ENCODE data around the gene RBM10. TPM values are rescaled to one million over a fixed set of nuclear protein-coding genes. Genes with fewer than 3 reads are reported as not detected.

The RBM10 gene
- total and polyA plus RNA-seq, 5 donors, result 22.6 to 33.8 (median 27.0) TPM

DNA sequence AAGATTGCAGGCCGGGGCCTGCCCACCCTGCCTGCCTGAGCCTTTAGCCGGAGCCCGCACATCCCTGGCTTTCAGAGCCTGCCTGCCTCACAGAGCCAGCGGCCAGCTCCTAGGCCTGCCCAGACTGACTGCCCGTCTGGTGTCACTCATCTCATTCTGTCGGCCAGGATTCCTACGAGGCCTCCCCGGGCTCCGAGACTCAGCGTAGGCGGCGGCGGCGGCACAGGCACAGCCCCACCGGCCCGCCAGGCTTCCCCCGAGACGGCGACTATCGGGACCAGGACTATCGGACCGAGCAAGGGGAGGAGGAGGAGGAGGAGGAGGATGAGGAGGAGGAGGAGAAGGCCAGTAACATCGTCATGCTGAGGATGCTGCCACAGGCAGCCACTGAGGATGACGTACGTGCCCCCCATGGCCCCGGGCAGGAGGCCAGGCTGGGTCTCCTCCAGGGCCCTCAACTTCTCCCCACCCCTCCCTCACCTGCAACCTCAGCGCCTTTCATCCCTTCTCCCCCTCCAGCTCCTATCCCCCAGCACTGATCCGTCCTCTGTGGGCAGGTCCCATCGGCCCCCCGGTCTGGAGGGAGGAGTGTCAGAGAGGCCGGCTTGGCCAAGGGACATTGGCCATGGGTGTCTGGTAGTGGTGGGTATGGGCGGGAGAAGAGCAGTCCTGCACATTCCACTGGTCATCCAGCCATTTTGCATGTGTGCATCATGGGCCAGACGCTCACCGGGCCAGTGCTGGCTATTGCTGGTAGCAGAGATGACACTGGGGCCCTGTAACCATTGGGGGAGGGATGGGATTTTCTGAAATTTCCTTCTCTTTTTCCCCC lies 26.1 kb downstream of the RBM10 start:
- Histone ChIP-seq H3K4me1 (ENCODE audit: control insufficient read depth, insufficient read depth, low read length) (no peaks in the 10 kb centered on the region), H3K4me3 (ENCODE audit: low read length) (no peak overlapping the region), H3K27ac (ENCODE audit: low read length) (no peak overlapping the region), H3K9me3 (ENCODE audit: control insufficient read depth, low read length) (no peaks in the 10 kb centered on the region), H3K27me3 (ENCODE audit: control insufficient read depth, insufficient read depth) (no peaks in the 10 kb centered on the region)
- ATAC-seq (no peak), DNase-seq (no peak)
- intact Hi-C loops (cut with DNase I), result no loop called here
- 85% methylated on average over 33 of the region's 34 CpGs for WGBS

DNA sequence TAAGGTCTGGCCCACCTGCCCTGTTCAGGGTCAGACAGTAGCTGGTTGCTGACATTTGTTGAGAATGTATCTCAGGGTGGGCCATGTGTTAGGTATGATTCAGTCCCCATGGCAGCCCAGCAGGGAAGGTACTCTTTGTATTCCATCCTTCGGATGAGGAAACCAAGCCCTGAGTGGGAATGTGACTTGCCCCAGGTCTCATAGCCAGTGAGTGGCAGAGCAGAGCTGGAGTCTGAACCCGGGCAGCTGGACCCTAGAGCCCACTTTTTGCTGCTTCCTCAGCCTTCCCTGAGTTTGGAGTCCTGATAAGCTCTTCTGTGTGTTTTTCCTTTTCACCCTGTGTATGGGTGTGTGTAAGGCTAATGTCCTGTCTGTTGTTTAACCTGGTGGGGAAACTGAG lies 27.0 kb downstream of the RBM10 start:
- intact Hi-C loops (cut with DNase I), result no loop called here
- whole genome bisulfite sequencing, result 98% methylated on average over 2 of the region's 2 CpGs
- no peak for DNase-seq
- no peak overlapping the region for H3K27ac ChIP-seq (ENCODE audit: low read length)
- no peaks in the 10 kb centered on the region for H3K9me3 ChIP-seq (ENCODE audit: control insufficient read depth, low read length)
- H3K4me3 ChIP-seq (ENCODE audit: low read length), result no peak overlapping the region
- no peak for ATAC-seq
- H3K27me3 ChIP-seq (ENCODE audit: control insufficient read depth, insufficient read depth), result no peaks in the 10 kb centered on the region
- no peaks in the 10 kb centered on the region for H3K4me1 ChIP-seq (ENCODE audit: control insufficient read depth, insufficient read depth, low read length)

DNA sequence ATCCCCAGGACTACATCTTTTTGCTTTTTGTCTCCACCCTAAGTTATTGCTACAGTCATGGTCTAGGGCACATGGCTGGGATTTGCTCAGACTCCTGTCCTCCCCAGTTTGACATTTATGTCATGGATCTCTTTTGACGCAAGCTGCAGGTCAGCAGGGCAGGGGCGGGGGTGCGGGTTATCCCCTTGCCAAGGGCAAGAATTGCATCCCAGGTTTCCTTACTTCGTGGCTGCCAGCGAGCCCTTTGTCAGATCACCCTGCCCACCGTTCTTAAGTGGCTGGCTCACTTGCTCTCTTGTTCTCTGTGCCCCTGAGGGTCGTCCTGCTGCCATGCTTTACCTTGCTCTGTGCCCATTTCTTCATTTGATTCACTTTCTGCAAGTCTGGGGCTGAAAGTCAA lies 27.5 kb downstream of the RBM10 start:
- no peaks in the 10 kb centered on the region for H3K9me3 ChIP-seq (ENCODE audit: control insufficient read depth, low read length)
- DNase-seq (no peak), ATAC-seq (no peak)
- H3K4me1 ChIP-seq (ENCODE audit: control insufficient read depth, insufficient read depth, low read length), result no peaks in the 10 kb centered on the region
- no peak overlapping the region for H3K27ac ChIP-seq (ENCODE audit: low read length)
- intact Hi-C loops (cut with DNase I), result no loop called here
- 91% methylated on average over 7 of the region's 7 CpGs for WGBS
- no peak overlapping the region for H3K4me3 ChIP-seq (ENCODE audit: low read length)
- no peaks in the 10 kb centered on the region for H3K27me3 ChIP-seq (ENCODE audit: control insufficient read depth, insufficient read depth)

DNA sequence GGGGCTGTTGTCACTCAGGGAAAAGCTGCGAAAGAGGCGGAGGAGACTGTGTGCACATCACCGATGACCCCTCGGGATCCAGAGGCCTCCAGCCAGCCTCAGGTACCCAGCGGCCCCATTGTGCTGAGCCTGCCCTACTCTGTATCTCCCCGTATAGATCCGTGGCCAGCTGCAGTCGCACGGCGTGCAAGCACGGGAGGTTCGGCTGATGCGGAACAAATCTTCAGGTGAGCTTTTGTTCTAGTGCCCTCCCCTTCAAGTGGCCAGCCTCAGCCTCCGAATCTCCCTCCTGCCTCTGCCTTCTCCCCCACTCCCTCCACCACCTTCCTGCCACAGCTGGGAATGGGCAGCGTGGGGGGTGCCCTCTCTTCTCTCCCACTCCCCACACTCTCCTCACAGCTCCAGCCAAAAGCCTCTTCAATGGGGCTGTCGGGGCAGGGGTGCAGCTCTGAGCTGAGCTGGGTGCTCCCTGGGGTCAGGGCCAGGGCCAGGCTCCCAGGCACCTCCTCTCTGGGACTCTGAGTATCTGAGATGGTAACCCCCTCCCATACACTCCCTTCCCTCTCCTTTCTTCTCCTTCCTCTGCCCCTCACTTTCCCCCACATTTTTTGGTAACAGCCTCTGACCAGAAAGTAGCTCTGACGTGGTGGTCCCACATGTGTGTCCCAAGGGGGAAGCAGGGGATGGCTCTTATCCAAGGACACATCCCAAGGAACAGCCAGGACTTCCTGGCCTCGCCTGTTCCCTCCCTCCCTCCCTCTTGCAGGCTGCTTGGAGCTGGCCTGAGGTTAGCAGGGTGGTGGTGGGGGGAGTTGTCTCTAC lies 28.2 kb downstream of the RBM10 start:
- intact Hi-C loops (cut with DNase I), result no loop called here
- ATAC-seq, result no peak
- Histone ChIP-seq H3K4me3 (ENCODE audit: low read length) (no peak overlapping the region), H3K4me1 (ENCODE audit: control insufficient read depth, insufficient read depth, low read length) (no peaks in the 10 kb centered on the region), H3K27ac (ENCODE audit: low read length) (no peak overlapping the region), H3K27me3 (ENCODE audit: control insufficient read depth, insufficient read depth) (no peaks in the 10 kb centered on the region), H3K9me3 (ENCODE audit: control insufficient read depth, low read length) (no peaks in the 10 kb centered on the region)
- no peak for DNase-seq
- WGBS, result 83% methylated on average over 18 of the region's 18 CpGs

DNA sequence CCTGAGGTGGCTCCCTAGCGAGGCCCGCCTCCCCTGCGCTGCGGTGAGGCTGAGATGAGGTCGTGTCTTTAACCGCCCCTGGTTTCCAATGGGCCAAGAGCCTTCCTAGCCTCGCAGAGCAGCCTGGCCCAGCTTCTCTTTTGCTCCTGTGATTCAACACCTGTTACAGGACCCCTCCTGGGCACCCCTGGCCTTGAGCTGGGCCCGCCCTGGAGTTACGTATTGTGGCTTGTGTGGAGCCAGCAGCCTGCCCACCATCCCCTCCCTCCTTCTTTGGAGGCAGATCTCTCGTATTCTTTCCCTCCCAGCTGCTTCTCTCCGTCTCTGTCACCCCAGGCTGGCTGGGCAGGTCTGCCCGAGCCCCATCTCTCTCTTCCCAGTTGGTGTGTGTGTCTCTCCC lies 29.4 kb downstream of the RBM10 start:
- H3K27me3 ChIP-seq (ENCODE audit: control insufficient read depth, insufficient read depth), result no peaks in the 10 kb centered on the region
- H3K27ac ChIP-seq (ENCODE audit: low read length), result no peak overlapping the region
- intact Hi-C loops (cut with DNase I), result no loop called here
- DNase-seq (no peak), ATAC-seq (no peak)
- 89% methylated on average over 12 of the region's 12 CpGs for WGBS
- H3K4me3 ChIP-seq (ENCODE audit: low read length), result no peak overlapping the region
- H3K9me3 ChIP-seq (ENCODE audit: control insufficient read depth, low read length), result no peaks in the 10 kb centered on the region
- no peaks in the 10 kb centered on the region for H3K4me1 ChIP-seq (ENCODE audit: control insufficient read depth, insufficient read depth, low read length)

DNA sequence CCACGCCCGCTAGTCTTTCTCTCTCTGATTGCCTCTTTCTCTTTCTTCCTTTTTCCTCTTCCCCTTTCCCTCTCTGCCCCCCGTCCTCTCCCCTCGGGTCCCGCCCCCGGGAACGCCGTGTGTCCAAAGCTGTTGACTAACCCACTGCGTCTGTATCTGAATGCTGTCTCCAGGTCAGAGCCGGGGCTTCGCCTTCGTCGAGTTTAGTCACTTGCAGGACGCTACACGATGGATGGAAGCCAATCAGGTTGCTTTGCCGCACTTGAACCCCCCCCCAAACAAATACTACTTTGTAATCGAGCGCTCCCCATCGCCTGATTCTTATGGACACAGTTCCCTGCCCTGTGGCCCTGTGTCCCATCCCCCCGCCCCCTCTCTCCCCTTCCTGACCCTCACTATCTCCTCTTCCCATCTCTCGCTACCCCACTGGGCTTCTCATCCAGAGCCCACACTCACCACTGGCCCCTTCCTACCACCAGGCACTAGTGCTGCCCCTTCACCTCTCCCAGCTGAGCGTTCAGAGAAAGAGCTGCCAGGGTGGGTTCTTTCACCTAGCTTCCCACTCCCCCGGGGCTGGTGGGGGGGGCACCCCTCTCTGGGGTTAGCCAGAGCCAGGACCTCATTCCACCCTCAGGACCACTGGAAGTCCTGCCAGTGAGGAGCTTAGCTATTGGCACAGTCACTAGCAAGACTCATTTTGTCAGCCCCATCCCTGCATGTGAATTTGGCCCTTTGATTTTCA lies 30.0 kb downstream of the RBM10 start:
- Histone ChIP-seq H3K4me3 (ENCODE audit: low read length) (no peak overlapping the region), H3K27me3 (ENCODE audit: control insufficient read depth, insufficient read depth) (no peaks in the 10 kb centered on the region)

DNA sequence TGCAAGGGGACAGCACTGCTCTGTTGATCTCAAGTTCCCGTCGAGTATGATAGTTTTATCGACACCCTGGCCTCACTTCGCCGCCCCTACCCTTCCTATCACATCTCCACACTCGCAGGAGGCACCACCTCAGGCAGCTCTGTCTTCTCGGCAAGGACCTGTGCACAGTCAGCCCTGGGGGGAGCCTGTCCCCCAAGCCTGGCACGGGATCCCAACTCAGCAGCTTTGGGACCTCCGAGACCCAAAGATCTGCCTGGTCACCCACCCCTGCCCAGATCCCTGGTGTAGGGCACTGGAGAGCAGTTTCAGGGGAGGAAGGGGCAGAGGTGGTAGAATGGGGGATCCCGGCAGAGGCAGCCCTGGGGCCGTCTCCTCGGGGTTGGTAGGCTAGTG lies 30.6 kb downstream of the RBM10 start:
- Histone ChIP-seq H3K27me3 (ENCODE audit: control insufficient read depth, insufficient read depth) (no peaks in the 10 kb centered on the region), H3K27ac (ENCODE audit: low read length) (no peak overlapping the region), H3K9me3 (ENCODE audit: control insufficient read depth, low read length) (no peaks in the 10 kb centered on the region), H3K4me1 (ENCODE audit: control insufficient read depth, insufficient read depth, low read length) (no peaks in the 10 kb centered on the region), H3K4me3 (ENCODE audit: low read length) (no peak overlapping the region)
- no peak for DNase-seq
- 91% methylated on average over 12 of the region's 12 CpGs for WGBS
- intact Hi-C loops (cut with DNase I), result no loop called here
- ATAC-seq, result no peak

More for the DNA sequence above, 30.0 kb downstream of the RBM10 start:
- ATAC-seq, result no peak
- DNase-seq, result no peak
- Histone ChIP-seq H3K27ac (ENCODE audit: low read length) (no peak overlapping the region), H3K9me3 (ENCODE audit: control insufficient read depth, low read length) (no peaks in the 10 kb centered on the region), H3K4me1 (ENCODE audit: control insufficient read depth, insufficient read depth, low read length) (no peaks in the 10 kb centered on the region)
- intact Hi-C loops (cut with DNase I), result no loop called here
- 86% methylated on average over 23 of the region's 23 CpGs for WGBS

DNA sequence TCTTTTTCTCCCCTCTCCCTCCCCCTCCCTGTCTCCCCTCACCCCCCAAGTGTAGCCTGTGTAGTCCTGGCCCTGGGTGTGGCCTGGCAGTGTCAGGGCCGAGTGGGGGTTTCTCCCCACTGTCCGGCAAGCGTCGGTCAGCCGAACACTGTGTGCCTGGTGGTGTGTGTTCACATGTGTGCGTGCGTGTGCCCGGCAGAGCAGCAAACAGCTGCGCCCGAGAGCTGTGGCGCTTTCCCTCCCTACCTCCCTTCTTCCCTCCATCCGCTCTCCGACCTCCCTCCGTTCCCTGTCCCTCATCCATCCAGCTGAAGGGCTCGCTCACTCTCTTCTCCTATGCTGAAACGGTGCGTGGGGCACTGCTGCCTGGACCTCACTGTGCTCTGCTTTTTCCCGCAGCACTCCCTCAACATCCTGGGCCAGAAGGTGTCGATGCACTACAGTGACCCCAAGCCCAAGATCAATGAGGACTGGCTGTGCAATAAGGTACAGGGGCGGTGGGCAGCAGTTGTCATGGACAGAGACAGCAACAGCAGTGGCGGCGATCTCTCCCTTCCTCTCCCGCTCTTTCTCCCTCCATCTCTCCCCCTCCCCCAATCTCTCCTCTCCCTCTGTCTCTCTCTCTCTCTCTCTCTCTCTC lies 31.2 kb downstream of the RBM10 start:
- H3K9me3 ChIP-seq (ENCODE audit: control insufficient read depth, low read length), result no peaks in the 10 kb centered on the region
- H3K27ac ChIP-seq (ENCODE audit: low read length), result no peak overlapping the region
- ATAC-seq, result no peak
- intact Hi-C loops (cut with DNase I), result no loop called here
- H3K4me1 ChIP-seq (ENCODE audit: control insufficient read depth, insufficient read depth, low read length), result no peaks in the 10 kb centered on the region
- H3K4me3 ChIP-seq (ENCODE audit: low read length), result no peak overlapping the region
- no peak for DNase-seq
- no peaks in the 10 kb centered on the region for H3K27me3 ChIP-seq (ENCODE audit: control insufficient read depth, insufficient read depth)
- 91% methylated on average over 23 of the region's 23 CpGs for WGBS

DNA sequence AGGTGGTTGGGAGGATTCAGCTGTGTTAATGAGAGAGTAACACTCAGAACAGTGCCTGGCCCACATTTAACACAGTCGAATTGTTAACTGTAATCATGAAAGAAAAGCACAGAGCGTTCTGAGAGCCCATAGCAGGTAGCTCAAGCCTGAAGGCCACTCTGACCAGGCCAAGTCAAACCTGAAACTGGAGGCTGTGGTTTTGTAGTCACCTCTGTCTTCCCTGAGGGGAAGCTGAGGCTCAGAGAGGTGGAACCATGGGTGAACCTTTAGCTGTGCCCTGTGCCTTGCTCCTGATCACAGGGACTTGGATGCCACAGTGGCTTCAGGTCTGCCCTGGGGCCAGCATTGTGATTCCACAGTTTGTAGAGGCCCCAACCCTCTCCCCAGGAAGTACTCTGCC lies 32.1 kb downstream of the RBM10 start:
- 45% methylated on average over 2 of the region's 2 CpGs for WGBS
- H3K27ac ChIP-seq (ENCODE audit: low read length), result no peak overlapping the region
- H3K4me1 ChIP-seq (ENCODE audit: control insufficient read depth, insufficient read depth, low read length), result no peaks in the 10 kb centered on the region
- DNase-seq, result no peak
- no peak overlapping the region for H3K4me3 ChIP-seq (ENCODE audit: low read length)
- no peaks in the 10 kb centered on the region for H3K9me3 ChIP-seq (ENCODE audit: control insufficient read depth, low read length)
- H3K27me3 ChIP-seq (ENCODE audit: control insufficient read depth, insufficient read depth), result no peaks in the 10 kb centered on the region
- ATAC-seq, result no peak
- intact Hi-C loops (cut with DNase I), result no loop called here

DNA sequence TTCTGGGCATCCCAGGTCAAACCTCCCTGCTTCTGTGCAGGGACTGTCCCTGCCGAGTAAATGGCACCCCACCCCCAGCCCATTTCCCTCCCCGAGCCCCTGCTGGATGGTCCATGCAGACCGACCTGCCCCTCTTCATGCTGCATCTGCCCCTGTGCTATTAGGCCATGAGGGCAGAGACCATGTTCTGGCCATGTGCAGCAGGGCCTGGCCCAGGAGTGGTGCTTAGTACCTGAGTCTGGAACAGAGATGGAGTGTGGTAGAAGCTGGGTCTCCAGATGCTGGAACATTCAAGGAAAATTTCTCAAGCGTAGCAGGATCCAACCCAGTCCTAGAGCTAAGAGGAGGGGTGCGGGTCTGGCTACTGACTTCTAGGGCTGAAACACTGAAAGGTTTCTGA lies 33.3 kb downstream of the RBM10 start:
- ATAC-seq (no peak), DNase-seq (no peak)
- Histone ChIP-seq H3K27me3 (ENCODE audit: control insufficient read depth, insufficient read depth) (no peaks in the 10 kb centered on the region), H3K27ac (ENCODE audit: low read length) (peak overlapping the region; percentile 37), H3K4me1 (ENCODE audit: control insufficient read depth, insufficient read depth, low read length) (no peaks in the 10 kb centered on the region), H3K4me3 (ENCODE audit: low read length) (no peak overlapping the region), H3K9me3 (ENCODE audit: control insufficient read depth, low read length) (no peaks in the 10 kb centered on the region)
- WGBS, result 86% methylated on average over 5 of the region's 5 CpGs
- intact Hi-C loops (cut with DNase I), result no loop called here

Data from right cardiac atrium (tissue), 5 donors.